IPS-18a (cell line): ENCODE measurements around the gene PRDM13.
"Not testable (repeated sequence)": the region's sequence is repeated elsewhere in the genome, so short reads cannot be mapped to it uniquely, and the experiment has no call there.

ENCODE experiments used
- H3K27ac ChIP-seq: one replicate; pipeline ENCODE4 v1.5.1; 2013; ENCODE audit warnings: low read length
- H3K27me3 ChIP-seq: one replicate; pipeline ENCODE4 v1.6.1; 2013; ENCODE audit warnings: mild to moderate bottlenecking, low read length; ENCODE audit not compliant: control insufficient read depth, insufficient read depth
- H3K36me3 ChIP-seq: one replicate; pipeline ENCODE4 v1.6.1; 2013; ENCODE audit warnings: low read depth, low read length; ENCODE audit not compliant: control insufficient read depth
- H3K4me1 ChIP-seq: one replicate; pipeline ENCODE4 v1.6.1; 2013; ENCODE audit warnings: low read depth, low read length; ENCODE audit not compliant: control insufficient read depth
- H3K4me3 ChIP-seq: one replicate; pipeline ENCODE4 v1.5.1; 2013; ENCODE audit warnings: low read length
- H3K9ac ChIP-seq: one replicate; pipeline ENCODE4 v1.6.1; 2013; ENCODE audit warnings: mild to moderate bottlenecking, low read length, moderate library complexity
- H3K9me3 ChIP-seq: one replicate; pipeline ENCODE4 v1.6.1; 2013; ENCODE audit warnings: low read depth, low read length; ENCODE audit not compliant: control insufficient read depth

PRDM13 gene

DNA sequence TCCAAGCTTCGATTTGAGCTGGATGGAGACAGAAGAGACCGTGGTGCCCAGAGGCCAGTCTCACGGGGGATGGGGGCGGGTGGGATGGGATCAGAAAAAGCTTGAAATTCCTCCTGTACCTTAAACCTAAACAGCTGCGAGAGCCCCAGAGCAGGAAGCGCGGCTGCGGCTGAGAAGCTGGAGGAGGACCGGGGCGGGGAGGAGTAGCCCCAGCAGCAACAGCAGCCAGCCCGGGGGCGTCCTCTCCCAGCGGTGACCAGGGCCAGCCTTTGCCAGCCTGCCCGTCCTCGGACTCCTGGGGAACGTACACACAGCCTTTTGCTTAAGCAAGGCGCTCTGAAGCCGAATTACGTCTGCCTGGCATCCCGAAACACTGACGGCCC, 17.4 kb upstream of the PRDM13 start:
- Histone ChIP-seq H3K9me3 (no peaks in the 10 kb centered on the region), H3K9ac (no peak overlapping the region), H3K4me3 (peak overlapping the region; percentile 57), H3K27me3 (peaks cover 96% of the 10 kb centered on the region), H3K4me1 (no peaks in the 10 kb centered on the region), H3K36me3 (no peaks in the 10 kb centered on the region), H3K27ac (no peak overlapping the region)

DNA sequence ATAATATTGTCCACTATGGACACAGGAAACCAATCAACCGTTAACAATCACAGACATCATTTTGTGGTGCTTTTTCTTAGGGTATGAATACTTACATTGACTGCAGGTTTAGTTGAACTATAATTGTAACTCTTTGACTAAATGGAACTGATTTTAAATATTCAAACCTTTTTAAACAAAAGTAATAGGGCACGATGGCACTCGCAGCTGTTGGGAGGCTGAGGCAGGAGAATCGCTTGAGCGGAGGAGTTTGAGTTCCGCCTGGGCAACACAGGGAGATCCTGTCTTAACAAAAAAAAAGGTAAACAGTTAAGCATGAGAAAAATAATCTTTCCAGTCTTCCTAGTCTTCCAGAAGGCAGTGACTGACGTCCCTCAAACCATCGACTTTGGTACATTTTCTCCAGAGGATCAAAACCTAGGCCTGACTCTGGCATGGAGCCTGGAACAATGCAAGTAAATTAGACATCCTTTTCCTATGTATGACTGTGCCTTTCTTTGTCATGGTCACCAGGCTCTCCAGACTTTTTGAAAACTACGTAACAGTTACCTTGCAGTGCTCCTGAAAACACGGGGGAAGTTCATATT, 16.6 kb upstream of the PRDM13 start:
- H3K27ac ChIP-seq: no peak overlapping the region
- H3K36me3 ChIP-seq: no peaks in the 10 kb centered on the region
- no peaks in the 10 kb centered on the region for H3K4me1 ChIP-seq
- H3K27me3 ChIP-seq: peaks cover 96% of the 10 kb centered on the region
- no peak overlapping the region for H3K4me3 ChIP-seq
- H3K9me3 ChIP-seq: no peaks in the 10 kb centered on the region
- H3K9ac ChIP-seq: no peak overlapping the region

DNA sequence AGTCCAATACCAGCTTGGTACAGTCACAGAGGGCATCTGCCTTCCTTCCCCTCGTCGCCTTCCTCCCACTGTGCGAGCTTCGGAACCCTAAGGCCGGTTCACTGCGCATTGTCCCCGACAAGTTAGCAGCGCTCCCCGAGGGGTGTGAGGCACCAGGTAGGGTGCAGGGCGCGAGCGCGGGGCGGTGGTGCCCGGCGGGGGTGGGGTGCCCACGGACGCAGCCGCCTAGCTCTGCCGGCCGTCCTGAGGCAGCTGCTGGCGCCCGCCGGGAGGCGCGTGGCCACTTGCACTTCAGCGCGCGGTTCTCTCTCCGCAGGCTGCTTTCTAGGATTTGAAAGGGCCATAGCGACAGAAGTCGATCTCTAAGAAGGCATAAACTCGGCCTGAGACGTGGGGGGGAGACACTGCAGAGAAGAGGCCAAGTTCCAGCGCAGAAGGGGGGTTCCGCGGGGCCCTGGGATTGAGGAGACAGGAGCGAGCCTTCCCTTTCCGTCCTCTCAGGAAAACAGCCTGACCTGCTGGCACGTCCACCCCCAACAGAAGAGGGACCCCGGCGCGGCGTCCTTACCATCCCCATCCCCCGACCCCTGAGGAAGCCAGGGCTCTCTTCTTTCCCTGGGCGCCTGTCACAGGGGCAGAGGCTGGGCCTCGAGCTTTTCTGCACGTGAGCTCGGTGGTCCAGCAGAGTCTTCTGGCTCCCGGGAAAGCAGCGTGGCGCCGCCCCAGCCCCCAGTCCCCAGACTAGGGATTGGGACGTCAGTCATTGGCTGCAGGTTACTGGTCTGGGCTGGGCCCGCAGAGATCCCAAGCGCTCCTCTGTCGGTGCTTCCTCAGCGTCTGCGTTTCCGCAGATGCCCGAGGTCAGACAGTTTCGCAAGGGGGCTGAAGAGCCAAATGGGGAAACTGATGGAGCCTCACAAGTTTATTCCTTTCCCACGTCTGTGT, 15.6 kb upstream of the PRDM13 start:
- Histone ChIP-seq H3K9ac (no peak overlapping the region), H3K9me3 (no peaks in the 10 kb centered on the region), H3K4me3 (no peak overlapping the region), H3K27me3 (peaks cover 96% of the 10 kb centered on the region), H3K4me1 (no peaks in the 10 kb centered on the region), H3K27ac (no peak overlapping the region), H3K36me3 (no peaks in the 10 kb centered on the region)

DNA sequence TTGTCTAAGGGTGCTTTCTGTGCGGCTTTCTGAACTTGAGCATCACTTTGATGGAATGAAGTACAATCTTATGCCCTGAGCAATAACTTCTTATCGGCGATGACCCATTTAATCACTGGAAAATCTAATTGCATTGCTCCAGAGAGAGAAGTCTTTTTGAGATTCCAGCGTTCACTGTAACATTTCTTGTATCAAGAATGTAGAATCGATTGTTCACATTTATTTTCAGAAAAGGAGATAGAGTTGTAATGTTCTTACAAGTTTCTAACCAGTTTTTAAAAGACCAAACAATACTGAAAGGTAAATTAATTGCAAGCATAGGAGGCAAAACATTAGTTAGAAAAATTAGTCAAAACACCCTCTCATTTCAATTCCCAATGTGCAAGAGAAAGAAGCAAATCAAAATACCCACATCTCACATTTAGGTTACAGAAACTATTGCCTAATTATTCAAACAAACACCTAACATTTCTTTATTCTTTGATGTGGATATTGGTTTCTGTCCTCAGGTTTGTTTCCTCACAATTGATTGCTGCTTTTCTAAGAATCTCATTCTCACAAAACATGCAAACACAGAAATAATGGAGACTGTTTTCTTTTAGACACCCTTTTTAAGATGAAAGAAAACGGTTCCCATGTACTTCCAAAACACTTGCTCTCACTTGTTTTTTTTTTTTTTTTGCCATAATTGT, 14.8 kb upstream of the PRDM13 start:
- Histone ChIP-seq H3K9me3 (no peaks in the 10 kb centered on the region), H3K27ac (no peak overlapping the region), H3K9ac (no peak overlapping the region), H3K4me1 (no peaks in the 10 kb centered on the region), H3K4me3 (no peak overlapping the region), H3K27me3 (peaks cover 98% of the 10 kb centered on the region), H3K36me3 (no peaks in the 10 kb centered on the region)

DNA sequence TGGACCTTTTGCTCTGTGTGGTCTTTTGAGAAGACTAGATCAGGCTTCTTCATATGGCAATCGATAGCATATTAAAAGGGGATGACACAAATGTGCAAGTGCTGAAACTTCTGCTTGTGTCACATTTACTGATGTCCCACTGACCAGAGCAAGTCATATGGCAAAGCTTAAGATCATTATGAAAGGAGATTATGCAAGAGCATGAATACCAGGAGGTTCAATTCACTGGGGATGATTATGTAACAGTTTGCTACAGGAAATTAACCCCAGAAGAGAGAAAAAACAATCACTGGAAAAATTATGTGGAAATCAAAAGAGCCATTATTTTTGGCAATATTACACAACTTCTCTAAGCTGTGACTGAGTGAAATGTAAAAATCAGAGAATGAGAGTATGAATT, 13.7 kb upstream of the PRDM13 start:
- Histone ChIP-seq H3K4me3 (no peak overlapping the region), H3K9me3 (no peaks in the 10 kb centered on the region), H3K9ac (no peak overlapping the region), H3K27me3 (peaks cover 100% of the 10 kb centered on the region), H3K27ac (no peak overlapping the region), H3K4me1 (no peaks in the 10 kb centered on the region), H3K36me3 (no peaks in the 10 kb centered on the region)

DNA sequence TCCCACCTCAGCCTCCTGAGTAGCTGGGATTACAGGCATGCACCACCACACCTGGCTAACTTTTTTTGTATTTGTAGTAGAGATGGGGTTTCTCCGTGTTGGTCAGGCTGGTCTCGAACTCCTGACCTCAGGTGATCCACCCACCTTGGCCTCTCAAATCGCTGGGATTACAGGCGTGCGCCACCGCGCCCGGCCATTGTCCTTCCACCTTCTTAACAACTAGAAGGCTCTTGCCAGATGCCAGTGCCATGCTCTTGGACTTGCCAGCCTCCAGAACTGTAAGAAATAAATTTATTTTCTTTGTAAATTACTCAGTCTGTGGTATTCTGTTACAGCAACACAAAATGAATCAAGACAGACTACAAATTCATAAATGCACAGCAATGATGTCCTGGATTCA, 11.9 kb upstream of the PRDM13 start:
- H3K4me1 ChIP-seq, H3K4me3 ChIP-seq, H3K27ac ChIP-seq, H3K36me3 ChIP-seq, H3K9ac ChIP-seq, H3K9me3 ChIP-seq: not testable (repeated sequence)
- peaks cover 100% of the 10 kb centered on the region for H3K27me3 ChIP-seq

DNA sequence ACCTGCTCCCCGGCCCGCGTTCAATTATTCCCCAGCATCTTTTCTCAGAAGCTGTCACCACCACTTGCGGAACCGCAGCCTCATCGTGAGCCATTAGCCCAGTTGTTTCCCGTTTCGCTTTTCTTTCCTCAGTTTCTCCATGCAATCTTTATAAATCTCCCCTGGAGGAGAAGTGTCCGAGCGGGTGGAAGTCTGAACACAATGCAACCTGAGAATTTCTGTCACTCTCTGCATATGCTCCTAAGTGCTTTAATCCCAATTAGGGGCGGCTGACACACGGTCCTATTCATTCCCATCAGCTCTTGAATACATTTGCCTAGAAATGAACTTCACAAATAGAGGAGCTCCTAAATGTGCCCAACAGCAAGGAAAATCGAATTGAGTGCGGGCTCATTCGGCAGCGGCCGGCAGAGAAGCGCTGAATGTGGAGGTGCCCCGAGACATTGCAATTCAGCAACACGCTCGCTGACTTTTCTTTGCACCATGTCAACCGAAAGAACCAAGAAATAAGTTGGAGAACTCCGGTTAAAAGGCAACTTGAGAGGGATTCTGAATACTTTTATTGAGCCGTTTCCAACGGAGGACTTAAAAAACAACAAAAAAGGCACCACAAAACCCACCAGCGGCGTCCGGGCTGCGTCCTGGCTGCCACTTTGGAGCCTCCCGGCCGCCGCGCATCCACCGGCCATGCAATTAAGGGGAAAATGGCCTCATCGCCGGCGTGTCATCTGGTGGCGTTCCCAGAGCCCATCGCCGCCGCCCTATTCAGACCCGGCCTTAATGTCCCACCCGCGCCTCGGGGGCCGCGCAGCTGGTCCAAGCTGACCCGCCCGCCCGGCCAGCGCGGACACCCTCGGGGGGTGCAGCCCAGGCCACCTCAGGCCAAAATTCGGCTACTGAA, 3.9 kb upstream of the PRDM13 start:
- Histone ChIP-seq H3K27me3 (peaks cover 100% of the 10 kb centered on the region), H3K27ac (no peak overlapping the region), H3K9ac (no peak overlapping the region), H3K9me3 (no peaks in the 10 kb centered on the region), H3K4me3 (peak overlapping the region; percentile 38), H3K4me1 (no peaks in the 10 kb centered on the region), H3K36me3 (no peaks in the 10 kb centered on the region)

DNA sequence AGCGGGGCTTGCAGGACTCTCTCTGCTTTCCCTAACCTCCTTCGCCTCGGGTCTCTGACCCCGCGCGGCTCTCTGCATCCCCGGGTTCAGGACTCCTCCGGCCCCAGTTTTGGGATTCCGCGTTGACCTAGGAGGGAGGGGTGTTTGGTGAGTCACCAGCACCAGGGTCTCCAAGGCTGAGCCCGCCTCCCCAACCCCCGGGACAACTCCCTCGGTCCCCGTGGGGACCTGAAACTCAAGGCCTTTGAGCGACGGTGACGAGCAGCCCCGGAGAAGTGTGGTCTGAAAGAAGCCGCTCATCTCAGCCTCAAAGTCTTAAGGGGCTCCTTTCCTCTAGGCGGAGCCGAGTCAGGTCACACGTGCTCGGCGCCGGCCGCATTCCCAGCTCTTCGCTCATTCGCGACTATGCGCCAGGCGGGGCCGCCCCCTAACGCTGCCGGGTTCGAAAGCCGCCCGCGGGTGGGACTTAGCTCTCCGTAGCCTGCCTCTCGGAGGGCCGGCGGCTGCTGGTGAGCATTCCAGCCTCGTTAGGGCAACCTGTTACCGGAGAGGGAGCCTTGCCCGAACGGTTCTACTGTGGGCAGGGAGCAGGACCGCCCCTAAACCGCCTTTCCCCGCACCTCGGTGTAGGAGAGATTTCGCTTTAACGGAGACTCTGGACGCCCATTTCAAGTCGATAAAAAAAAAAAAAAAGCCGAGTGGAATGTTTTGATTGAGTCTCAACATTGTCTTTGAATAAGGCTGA, 3.0 kb upstream of the PRDM13 start:
- no peaks in the 10 kb centered on the region for H3K9me3 ChIP-seq
- H3K27ac ChIP-seq: no peak overlapping the region
- H3K4me3 ChIP-seq: peak overlapping the region; percentile 38
- H3K4me1 ChIP-seq: peaks cover 6% of the 10 kb centered on the region
- H3K27me3 ChIP-seq: peaks cover 100% of the 10 kb centered on the region
- H3K36me3 ChIP-seq: no peaks in the 10 kb centered on the region
- H3K9ac ChIP-seq: no peak overlapping the region

DNA sequence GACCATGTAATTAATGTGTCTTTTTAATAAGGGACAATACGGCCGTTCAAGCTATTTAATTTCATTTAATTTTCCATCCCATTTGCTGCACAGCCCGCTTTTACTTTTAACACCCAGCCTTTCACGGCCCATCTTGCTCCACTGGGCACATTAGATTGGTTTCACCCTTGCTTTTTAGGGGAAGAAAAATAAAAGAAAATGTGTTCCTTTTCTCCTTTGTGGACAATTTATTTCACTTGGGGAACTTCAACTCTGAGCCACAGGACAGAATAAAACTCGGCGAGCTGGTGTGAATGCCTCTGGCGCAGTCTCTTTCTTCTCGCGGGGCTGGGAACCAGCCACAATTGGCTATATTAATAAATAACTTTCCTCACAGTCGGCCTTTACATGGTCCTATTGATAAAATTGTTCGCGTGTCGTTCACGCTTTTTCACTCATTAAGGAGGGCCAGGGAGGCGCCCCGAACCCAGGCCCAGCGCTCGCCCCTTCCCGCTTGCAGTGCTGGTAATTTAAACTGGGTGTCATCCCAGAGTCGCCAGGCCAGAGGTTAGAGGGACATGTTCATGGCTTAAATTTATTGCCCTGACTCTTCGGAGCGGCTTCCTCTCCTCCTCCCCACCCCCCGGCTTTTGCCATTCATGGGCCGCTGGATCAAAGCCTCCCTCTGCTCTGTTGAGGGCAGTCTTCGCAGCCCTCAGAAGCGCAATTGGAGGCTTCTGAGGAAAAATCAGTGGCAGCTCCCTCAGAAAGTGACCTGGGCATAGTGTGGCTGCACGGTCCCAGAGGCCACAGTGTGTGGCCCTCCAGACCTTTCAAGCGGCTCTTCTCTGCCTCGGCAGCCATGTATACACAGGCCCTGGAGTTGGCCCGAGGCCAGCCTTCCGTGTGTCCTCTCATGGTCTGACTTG, 2.2 kb upstream of the PRDM13 start:
- H3K4me1 ChIP-seq: peaks cover 6% of the 10 kb centered on the region
- no peak overlapping the region for H3K9ac ChIP-seq
- H3K27me3 ChIP-seq: peaks cover 100% of the 10 kb centered on the region
- H3K36me3 ChIP-seq: no peaks in the 10 kb centered on the region
- H3K4me3 ChIP-seq: peak overlapping the region; percentile 38
- H3K9me3 ChIP-seq: no peaks in the 10 kb centered on the region
- H3K27ac ChIP-seq: no peak overlapping the region
